Glomerular visceral epithelial cell (primary cell): ENCODE results near the gene SPDYE18.
"Not testable (repeated sequence)": the region's sequence is repeated elsewhere in the genome, so short reads cannot be mapped to it uniquely, and the experiment has no call there.

Source experiments
- DNase-seq: peaks from one replicate; pipeline ENCODE4 v3.0.0-alpha.2; 2016; ENCODE audit errors: extremely low spot score

Gene SPDYE18

GRCh38 chr7:77005461-77006057 lies 56.8 kb downstream of the SPDYE18 start:
- DNase-seq, result not testable (repeated sequence)

DNA sequence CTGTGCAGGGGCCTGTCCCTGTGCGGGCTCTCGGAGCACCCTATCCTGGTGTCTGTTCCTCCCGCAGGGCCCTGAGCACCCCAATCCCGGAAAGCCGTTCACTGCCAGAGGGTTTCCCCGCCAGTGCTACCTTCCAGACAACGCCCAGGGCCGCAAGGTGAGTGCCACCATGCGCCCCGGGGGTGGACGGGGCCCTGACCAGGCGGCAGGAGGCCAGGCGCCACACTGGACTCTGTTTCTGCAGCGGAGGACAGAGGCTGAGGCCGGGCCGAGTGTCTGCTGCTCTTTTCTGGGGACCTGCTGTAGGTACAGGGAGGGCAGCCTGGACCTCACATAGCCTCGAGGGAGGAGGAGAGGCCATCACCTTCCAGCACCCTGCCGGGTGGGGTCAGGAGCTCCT lies 58.2 kb downstream of the SPDYE18 start:
- not testable (repeated sequence) for DNase-seq

DNA sequence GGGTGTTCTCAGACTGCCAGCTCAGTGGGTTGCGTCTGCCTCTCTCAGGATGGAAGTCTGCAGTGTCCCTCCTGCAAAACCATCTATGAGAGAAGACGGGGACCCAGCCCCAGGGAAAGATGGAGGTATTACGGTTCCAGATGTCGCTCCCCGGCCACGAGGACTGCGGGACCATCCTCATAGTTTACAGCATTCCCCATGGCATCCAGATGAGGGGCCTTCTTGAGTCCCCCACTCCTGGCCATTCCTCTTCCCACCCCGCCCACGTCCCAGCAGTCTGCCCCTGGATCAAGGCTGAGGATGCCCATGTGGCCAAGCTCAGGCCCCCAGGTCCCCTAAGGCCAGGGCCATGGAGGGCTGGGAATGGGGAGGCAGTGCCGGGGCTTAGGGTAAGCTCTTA lies 59.1 kb downstream of the SPDYE18 start:
- not testable (repeated sequence) for DNase-seq

DNA sequence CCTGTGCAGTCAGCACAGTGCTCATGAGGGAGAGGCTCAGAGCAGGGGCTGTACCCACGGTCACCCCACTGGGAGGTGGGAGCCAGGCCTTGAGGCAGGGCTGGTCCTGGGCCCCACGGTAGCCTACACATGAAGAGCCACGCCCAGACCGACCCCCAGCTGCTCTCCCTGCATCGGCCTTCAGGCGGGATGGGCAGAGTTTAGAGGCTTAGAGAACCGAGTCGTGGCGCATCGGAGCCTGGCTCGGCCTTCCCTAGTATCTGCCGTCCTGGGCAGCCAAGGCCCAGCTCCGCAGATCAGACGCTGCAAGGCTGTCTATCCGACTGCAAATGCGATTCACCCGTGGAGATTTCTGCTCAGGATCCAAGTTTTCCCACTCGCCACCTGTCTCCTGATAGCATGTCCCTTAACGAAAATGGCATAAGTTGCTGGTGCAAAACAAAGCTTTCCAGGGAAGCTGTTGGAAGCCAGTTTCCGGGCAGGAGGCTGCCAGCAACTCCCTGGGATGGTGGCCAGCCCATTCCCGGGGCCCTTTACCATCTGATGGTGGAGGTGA lies 59.6 kb downstream of the SPDYE18 start:
- not testable (repeated sequence) for DNase-seq

- DNase-seq, result not testable (repeated sequence)
Observed at GRCh38 chr7:77002104-77002503, 60.3 kb downstream of the SPDYE18 start.
